ENCODE measurements around the gene OR2W3.

DNA sequence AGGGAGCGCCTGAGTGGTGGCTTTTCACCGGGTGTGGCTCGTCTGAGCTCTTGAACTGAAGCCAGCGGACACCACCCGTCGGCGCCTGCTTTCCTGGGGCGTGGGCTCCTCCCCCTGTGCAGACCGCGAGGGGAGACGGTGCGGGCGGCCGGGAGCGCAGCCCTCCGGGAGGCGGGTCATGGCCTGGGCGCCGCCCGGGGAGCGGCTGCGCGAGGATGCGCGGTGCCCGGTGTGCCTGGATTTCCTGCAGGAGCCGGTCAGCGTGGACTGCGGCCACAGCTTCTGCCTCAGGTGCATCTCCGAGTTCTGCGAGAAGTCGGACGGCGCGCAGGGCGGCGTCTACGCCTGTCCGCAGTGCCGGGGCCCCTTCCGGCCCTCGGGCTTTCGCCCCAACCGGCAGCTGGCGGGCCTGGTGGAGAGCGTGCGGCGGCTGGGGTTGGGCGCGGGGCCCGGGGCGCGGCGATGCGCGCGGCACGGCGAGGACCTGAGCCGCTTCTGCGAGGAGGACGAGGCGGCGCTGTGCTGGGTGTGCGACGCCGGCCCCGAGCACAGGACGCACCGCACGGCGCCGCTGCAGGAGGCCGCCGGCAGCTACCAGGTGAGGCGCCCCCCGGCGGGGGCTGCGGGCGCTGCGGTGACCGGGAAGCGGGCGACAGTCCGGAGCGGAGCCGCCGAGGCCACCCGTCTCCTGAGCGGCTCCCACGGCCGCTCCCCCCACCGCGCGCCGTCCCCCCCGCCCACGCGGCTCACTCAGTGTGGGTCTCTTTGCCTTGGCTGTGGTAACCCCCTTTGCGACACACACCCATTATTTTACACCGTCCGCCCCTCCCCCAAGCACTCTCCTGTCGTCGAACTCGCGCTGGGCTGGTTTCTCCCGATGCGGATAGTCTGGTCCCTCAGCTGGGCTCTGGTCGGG is 38.1 kb upstream of the OR2W3 start, which contains the start of gene TRIM58:
- TF ChIP-seq CTCF (IDR thresholded peaks at IDR 0.05) (no peak), EZH2 (IDR thresholded peaks at IDR 0.05) (no peak)

Measured in neural progenitor cell (in vitro differentiated cells).